ENCODE data around the gene NOL4L. TPM values are rescaled to one million over a fixed set of nuclear protein-coding genes. Genes with fewer than 3 reads are reported as not detected.

The NOL4L gene
- total RNA-seq, 2 experiments from 2014 or later, result 53.1 to 55.6 TPM

GRCh38 chr20:32421290-32421689, 163.8 kb downstream of the NOL4L start:
- H3K36me3 ChIP-seq (ENCODE audit: insufficient read depth, low read length), result no peaks in the 10 kb centered on the region
- H3K4me1 ChIP-seq (ENCODE audit: insufficient read depth, low read length), result peaks cover under 1% of the 10 kb centered on the region
- POLR2A ChIA-PET, result interaction anchor here (1.0 kb wide), 1 partner anchor 35 kb away, joined by 4 read pairs; no protein-coding TSS in a partner anchor
- H3K4me1 Mint-ChIP-seq (ENCODE audit: low read depth), result peaks cover 38% of the 10 kb centered on the region
- no peaks in the 10 kb centered on the region for H3K27me3 ChIP-seq (ENCODE audit: control insufficient read depth in 1 of 2, insufficient read depth in 2 of 2, low read length in 2 of 2)
- H3K9me3 Mint-ChIP-seq, result no peaks in the 10 kb centered on the region
- no peaks in the 10 kb centered on the region for H3K9me3 ChIP-seq (ENCODE audit: control insufficient read depth in 1 of 2, insufficient read depth in 1 of 2, low read length in 2 of 2)
- peaks cover 36% of the 10 kb centered on the region for H3K36me3 Mint-ChIP-seq (ENCODE audit: low read depth)
- H3K4me3 ChIP-seq (ENCODE audit: low read length), result no peak overlapping the region
- no peak for ATAC-seq (ENCODE audit: poor library complexity)
- no peak overlapping the region for H3K4me3 Mint-ChIP-seq
- TF ChIP-seq CTCF (IDR thresholded peaks at IDR 0.05), result no peak
- H3K27ac Mint-ChIP-seq, result no peak overlapping the region
- CTCF ChIA-PET, result interaction anchor here (0.7 kb wide), 2 partner anchors 68 to 865 kb away, joined by 3 read pairs; no protein-coding TSS in a partner anchor
- no peak for DNase-seq
- H3K27ac ChIP-seq (ENCODE audit: low read depth in 1 of 2, low read length in 2 of 2), result no peak overlapping the region
- H3K27me3 Mint-ChIP-seq, result no peaks in the 10 kb centered on the region
- intact Hi-C loops (cut with DNase I, micrococcal nuclease), result no loop called here

- no peak overlapping the region for H3K27ac ChIP-seq (ENCODE audit: low read depth in 1 of 2, low read length in 2 of 2)
- intact Hi-C loops (cut with DNase I, micrococcal nuclease), result loop anchor here in 1 of 2 experiments (5.0 kb wide), 1 partner anchor 36 kb away; no protein-coding TSS in a partner anchor
- H3K9me3 ChIP-seq (ENCODE audit: control insufficient read depth in 1 of 2, insufficient read depth in 1 of 2, low read length in 2 of 2), result no peaks in the 10 kb centered on the region
- H3K9me3 Mint-ChIP-seq, result no peaks in the 10 kb centered on the region
- TF ChIP-seq CTCF (IDR thresholded peaks at IDR 0.05), result no peak
- POLR2A ChIA-PET, result interaction anchor here (2.0 kb wide), 1 partner anchor 11 kb away, joined by 7 read pairs; no protein-coding TSS in a partner anchor
- CTCF ChIA-PET, result no interaction called here
- peak overlapping the region; percentile 4 for H3K27ac Mint-ChIP-seq
- no peak for ATAC-seq (ENCODE audit: poor library complexity)
- no peaks in the 10 kb centered on the region for H3K27me3 ChIP-seq (ENCODE audit: control insufficient read depth in 1 of 2, insufficient read depth in 2 of 2, low read length in 2 of 2)
- H3K36me3 Mint-ChIP-seq (ENCODE audit: low read depth), result peaks cover 35% of the 10 kb centered on the region
- no peaks in the 10 kb centered on the region for H3K36me3 ChIP-seq (ENCODE audit: insufficient read depth, low read length)
- H3K27me3 Mint-ChIP-seq, result no peaks in the 10 kb centered on the region
- peak overlapping the region; percentile 17 for H3K4me3 Mint-ChIP-seq
- H3K4me3 ChIP-seq (ENCODE audit: low read length), result no peak overlapping the region
- H3K4me1 Mint-ChIP-seq (ENCODE audit: low read depth), result peaks cover 60% of the 10 kb centered on the region
- DNase-seq, result no peak
- peaks cover 14% of the 10 kb centered on the region for H3K4me1 ChIP-seq (ENCODE audit: insufficient read depth, low read length)
Observed at GRCh38 chr20:32418376-32418775, 166.8 kb downstream of the NOL4L start.

- ChIA-PET CTCF (interaction anchor here (0.8 to 1.6 kb wide), 3 partner anchors 15 to 69 kb away, joined by 3 to 4 read pairs (median 4); no protein-coding TSS in a partner anchor), POLR2A (interaction anchor here (1.0 to 1.7 kb wide), 2 partner anchors 28 to 57 kb away, joined by 4 to 5 read pairs; no protein-coding TSS in a partner anchor)
- no peaks in the 10 kb centered on the region for H3K9me3 ChIP-seq (ENCODE audit: control insufficient read depth in 1 of 2, insufficient read depth in 1 of 2, low read length in 2 of 2)
- Mint-ChIP-seq H3K27ac (no peak overlapping the region), H3K9me3 (no peaks in the 10 kb centered on the region), H3K27me3 (no peaks in the 10 kb centered on the region), H3K36me3 (ENCODE audit: low read depth) (peaks cover 42% of the 10 kb centered on the region), H3K4me3 (no peak overlapping the region), H3K4me1 (ENCODE audit: low read depth) (peaks cover 74% of the 10 kb centered on the region)
- intact Hi-C loops (cut with DNase I, micrococcal nuclease), result loop anchor here in 1 of 2 experiments (5.0 kb wide), 1 partner anchor 34 kb away; no protein-coding TSS in a partner anchor
- peaks cover 6% of the 10 kb centered on the region for H3K36me3 ChIP-seq (ENCODE audit: insufficient read depth, low read length)
- ATAC-seq (ENCODE audit: poor library complexity), result no peak
- H3K27me3 ChIP-seq (ENCODE audit: control insufficient read depth in 1 of 2, insufficient read depth in 2 of 2, low read length in 2 of 2), result no peaks in the 10 kb centered on the region
- no peak overlapping the region for H3K27ac ChIP-seq (ENCODE audit: low read depth in 1 of 2, low read length in 2 of 2)
- DNase-seq, result no peak
- H3K4me3 ChIP-seq (ENCODE audit: low read length), result no peak overlapping the region
- peaks cover 20% of the 10 kb centered on the region for H3K4me1 ChIP-seq (ENCODE audit: insufficient read depth, low read length)
- no peak for TF ChIP-seq CTCF (IDR thresholded peaks at IDR 0.05)
Observed at GRCh38 chr20:32416206-32416605, 168.9 kb downstream of the NOL4L start.
